NB4 (cell line): ENCODE measurements around the gene PPP1R13L.

Experiments
- POLR2A ChIP-seq: IDR thresholded peaks from 2 replicates; pipeline ENCODE4 v1.6.1; 2011; ENCODE audit warnings: mild to moderate bottlenecking; ENCODE audit not compliant: insufficient read length; ENCODE audit errors: extremely low read depth
- TF ChIP-seq, protein P1 (sequence below): IDR thresholded peaks from one replicate; pipeline ENCODE4 v1.5.1; 2012; ENCODE audit warnings: low read depth, low read length
- TF ChIP-seq, protein P2 (sequence below): IDR thresholded peaks from 2 replicates; pipeline ENCODE4 v1.6.1; 2011; ENCODE audit warnings: low read depth, low read length

DNA sequence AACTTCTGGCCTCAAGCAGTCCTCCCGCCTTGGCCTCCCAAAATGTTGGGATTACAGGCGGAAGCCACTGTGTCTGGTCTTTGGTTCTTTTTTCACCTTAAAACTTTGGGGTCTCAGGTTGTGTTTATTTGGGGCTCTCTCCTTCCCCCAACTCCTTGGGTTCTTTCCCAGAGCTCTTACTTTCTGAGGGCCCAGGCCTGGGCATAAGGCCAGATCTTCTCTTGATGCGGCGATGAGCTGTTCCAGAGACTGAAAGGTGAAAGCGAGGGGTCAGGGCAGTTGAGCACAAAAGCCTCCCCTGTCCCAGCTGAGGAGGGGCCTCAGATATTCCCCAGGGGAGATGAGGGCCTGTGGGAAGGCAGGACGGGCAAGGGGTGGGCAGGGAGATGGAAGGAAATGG, 8.6 kb upstream of the PPP1R13L start:
- TF ChIP-seq, protein P1, sequence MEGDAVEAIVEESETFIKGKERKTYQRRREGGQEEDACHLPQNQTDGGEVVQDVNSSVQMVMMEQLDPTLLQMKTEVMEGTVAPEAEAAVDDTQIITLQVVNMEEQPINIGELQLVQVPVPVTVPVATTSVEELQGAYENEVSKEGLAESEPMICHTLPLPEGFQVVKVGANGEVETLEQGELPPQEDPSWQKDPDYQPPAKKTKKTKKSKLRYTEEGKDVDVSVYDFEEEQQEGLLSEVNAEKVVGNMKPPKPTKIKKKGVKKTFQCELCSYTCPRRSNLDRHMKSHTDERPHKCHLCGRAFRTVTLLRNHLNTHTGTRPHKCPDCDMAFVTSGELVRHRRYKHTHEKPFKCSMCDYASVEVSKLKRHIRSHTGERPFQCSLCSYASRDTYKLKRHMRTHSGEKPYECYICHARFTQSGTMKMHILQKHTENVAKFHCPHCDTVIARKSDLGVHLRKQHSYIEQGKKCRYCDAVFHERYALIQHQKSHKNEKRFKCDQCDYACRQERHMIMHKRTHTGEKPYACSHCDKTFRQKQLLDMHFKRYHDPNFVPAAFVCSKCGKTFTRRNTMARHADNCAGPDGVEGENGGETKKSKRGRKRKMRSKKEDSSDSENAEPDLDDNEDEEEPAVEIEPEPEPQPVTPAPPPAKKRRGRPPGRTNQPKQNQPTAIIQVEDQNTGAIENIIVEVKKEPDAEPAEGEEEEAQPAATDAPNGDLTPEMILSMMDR = no peak
- TF ChIP-seq POLR2A = no peak
- TF ChIP-seq, protein P2, sequence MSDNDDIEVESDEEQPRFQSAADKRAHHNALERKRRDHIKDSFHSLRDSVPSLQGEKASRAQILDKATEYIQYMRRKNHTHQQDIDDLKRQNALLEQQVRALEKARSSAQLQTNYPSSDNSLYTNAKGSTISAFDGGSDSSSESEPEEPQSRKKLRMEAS = no peak
